GM12878 (cell line): Measurements from ENCODE around the gene PSRC1. TPM values are rescaled to one million over a fixed set of nuclear protein-coding genes. Genes with fewer than 3 reads are reported as not detected.

ENCODE experiments used
- ATAC-seq: fragments of 200-7000 bp; cut with Tn5 transposase; 3 replicates; pipeline ENCODE4 v1.9.1; 2020; ENCODE audit warnings: mild to moderate bottlenecking, moderate library complexity
- BruUV-seq: library from RNA; stranded (reverse); fragments of 400-500 nt; replicated peaks from 2 replicates; lab custom pipeline; 2021; lab: Mats Ljungman, UMichigan
- CTCF ChIA-PET: fragments of 300-600 bp; sonication (Branson Sonifier 250); formaldehyde crosslinking; extraction: SDS; loops from one replicate; lab custom pipeline; 2021; ENCODE audit warnings: inconsistent platforms; lab: Yijun Ruan, JAX
- POLR2A ChIA-PET: fragments of 350-600 bp; formaldehyde crosslinking; extraction: SDS; loops from one replicate; lab custom pipeline; 2021; ENCODE audit warnings: inconsistent platforms; lab: Charles Lee
- RAD21 ChIA-PET: fragments of 300-600 bp; sonication (Branson Sonifier 250); formaldehyde crosslinking; loops from one replicate; lab custom pipeline; 2023; ENCODE audit warnings: antibody characterized with exemption; ENCODE audit not compliant: unreplicated experiment; lab: Charles Lee
- SMC1A ChIA-PET: fragments of 300-600 bp; sonication (Branson Sonifier 250); formaldehyde crosslinking; loops from one replicate; lab custom pipeline; 2023; ENCODE audit not compliant: unreplicated experiment, uncharacterized antibody; lab: Charles Lee
- DNase-seq: peaks from one replicate; pipeline ENCODE4 v3.0.0-alpha.2; 2011; ENCODE audit warnings: low read depth, low spot score
- FAIRE-seq: peaks from 3 replicates; lab custom pipeline; 2011; peaks lifted over from hg19 to GRCh38; lab: Jason Lieb, UNC
- H2AFZ ChIP-seq: 2 replicates; pipeline ENCODE4 v1.6.0; 2011; ENCODE audit warnings: low read depth, low read length, control low read depth; ENCODE audit not compliant: control insufficient read depth
- H3K27ac ChIP-seq: 2 replicates; pipeline ENCODE4 v1.5.1; 2011; ENCODE audit warnings: control low read depth; ENCODE audit not compliant: control insufficient read depth, insufficient read depth
- H3K27me3 ChIP-seq, 2 experiments: replicated peaks in 1 of 2; 2 replicates each; pipeline versions ENCODE4 v1.6.0 to v1.6.1; 2011; ENCODE audit warnings: low read length in 1 of 2; ENCODE audit not compliant: control insufficient read depth in 2 of 2, insufficient read depth in 2 of 2
- H3K36me3 ChIP-seq, 2 experiments: 2 replicates each; pipeline ENCODE4 v1.5.1; 2011; ENCODE audit warnings: low read length in 1 of 2; ENCODE audit not compliant: control insufficient read depth in 2 of 2, insufficient read depth in 2 of 2
- H3K4me1 ChIP-seq: 2 replicates; pipeline ENCODE4 v1.6.1; 2011; ENCODE audit warnings: mild to moderate bottlenecking, low read length, moderate library complexity, mixed read lengths; ENCODE audit not compliant: control insufficient read depth, insufficient read depth
- H3K4me2 ChIP-seq: 2 replicates; pipeline ENCODE4 v1.6.0; 2011; ENCODE audit warnings: control low read depth; ENCODE audit not compliant: control insufficient read depth, insufficient read depth
- H3K4me3 ChIP-seq: fragments of 200-600 bp; sonication (generic); 2 replicates; pipeline ENCODE4 v1.5.1; 2016
- H3K79me2 ChIP-seq: 2 replicates; pipeline ENCODE4 v1.6.0; 2011; ENCODE audit warnings: low read length; ENCODE audit not compliant: control insufficient read depth, insufficient read depth
- H3K9ac ChIP-seq: 2 replicates; pipeline ENCODE4 v1.8.0; 2011; ENCODE audit warnings: low read length, control low read depth, mixed read lengths; ENCODE audit not compliant: control insufficient read depth, insufficient read depth
- H3K9me3 ChIP-seq: replicated peaks from 3 replicates; pipeline ENCODE4 v1.5.1; 2011; ENCODE audit warnings: mild to moderate bottlenecking, low read length; ENCODE audit not compliant: control insufficient read depth, insufficient read depth
- H4K20me1 ChIP-seq: 2 replicates; pipeline ENCODE4 v1.6.0; 2011; ENCODE audit not compliant: control insufficient read depth, insufficient read depth
- ASH2L ChIP-seq: fragments of 300-600, 200-600 bp; sonication (generic); IDR thresholded peaks from 2 replicates; pipeline ENCODE4 v1.6.1; 2017; ENCODE audit warnings: low read depth, mild to moderate bottlenecking, borderline replicate concordance
- BACH1 ChIP-seq: fragments of 450-650 bp; IDR thresholded peaks from 2 replicates; pipeline ENCODE4 v1.6.1; 2017; ENCODE audit warnings: mild to moderate bottlenecking, borderline replicate concordance
- BHLHE40 ChIP-seq, 2 experiments: fragments of 450-650 bp in 1 of 2; IDR thresholded peaks; 2 replicates each; pipeline ENCODE4 v1.6.1; 2011 to 2017; ENCODE audit warnings: low read depth in 2 of 2, borderline replicate concordance in 1 of 2, improper control_type of control experiment in 1 of 2, low read length in 1 of 2, mild to moderate bottlenecking in 1 of 2
- EGR1 ChIP-seq, 2 experiments: IDR thresholded peaks; 1 replicate in 1 of 2; 2 replicates in 1 of 2; pipeline ENCODE4 v1.6.1; 2011 to 2012; ENCODE audit warnings: low read depth in 2 of 2, low read length in 2 of 2, borderline replicate concordance in 1 of 2, mild to moderate bottlenecking in 1 of 2, moderate library complexity in 1 of 2
- ESRRA ChIP-seq: IDR thresholded peaks from 2 replicates; pipeline ENCODE4 v1.6.1; 2012; ENCODE audit warnings: mild to moderate bottlenecking, low read length, improper control_type of control experiment
- GABPA ChIP-seq: IDR thresholded peaks from 2 replicates; pipeline ENCODE4 v1.6.1; 2014; ENCODE audit warnings: antibody characterized with exemption, low read depth, mild to moderate bottlenecking, inconsistent platforms
- HCFC1 ChIP-seq: fragments of 150-350 bp; IDR thresholded peaks from 2 replicates; pipeline ENCODE4 v1.6.1; 2014; ENCODE audit warnings: low read length
- HDAC6 ChIP-seq: fragments of 200-600 bp; sonication (generic); IDR thresholded peaks from one replicate; pipeline ENCODE4 v1.8.0; 2017; ENCODE audit warnings: antibody characterized with exemption; ENCODE audit not compliant: unreplicated experiment
- MXI1 ChIP-seq: fragments of 150-350 bp; IDR thresholded peaks from 2 replicates; pipeline ENCODE4 v1.6.1; 2011; ENCODE audit warnings: low read depth, mild to moderate bottlenecking, inconsistent platforms, low read length, improper control_type of control experiment
- PML ChIP-seq: IDR thresholded peaks from 2 replicates; pipeline ENCODE4 v1.6.1; 2012; ENCODE audit warnings: low read length, inconsistent platforms
- POLR2A ChIP-seq: IDR thresholded peaks from 2 replicates; pipeline ENCODE4 v1.6.1; 2011; ENCODE audit warnings: low read depth, mild to moderate bottlenecking, low read length
- POLR2AphosphoS5 ChIP-seq: IDR thresholded peaks from 2 replicates; pipeline ENCODE4 v1.6.1; 2011; ENCODE audit warnings: mild to moderate bottlenecking, low read length, inconsistent platforms
- RAD51 ChIP-seq: fragments of 450-650 bp; IDR thresholded peaks from 2 replicates; pipeline ENCODE4 v1.6.1; 2016; ENCODE audit warnings: moderate library complexity, mild to moderate bottlenecking, inconsistent platforms
- SREBF2 ChIP-seq: IDR thresholded peaks from 2 replicates; pipeline ENCODE4 v1.6.1; 2012; ENCODE audit warnings: mild to moderate bottlenecking, low read length
- STAT1 ChIP-seq: fragments of 450-650 bp; conservative IDR thresholded peaks from 2 replicates; pipeline ENCODE4 v1.6.1; 2014; ENCODE audit warnings: antibody characterized with exemption, mild to moderate bottlenecking
- STAT3 ChIP-seq: IDR thresholded peaks from 2 replicates; pipeline ENCODE4 v1.6.1; 2011; ENCODE audit warnings: low read depth, low read length, improper control_type of control experiment
- SUPT20H ChIP-seq: IDR thresholded peaks from 2 replicates; pipeline ENCODE4 v1.6.1; 2011; ENCODE audit warnings: low read depth, mild to moderate bottlenecking, low read length, moderate library complexity, borderline replicate concordance; ENCODE audit not compliant: control insufficient read depth
- TAF1 ChIP-seq: IDR thresholded peaks from 2 replicates; pipeline ENCODE4 v1.6.1; 2011; ENCODE audit warnings: mild to moderate bottlenecking, low read depth, low read length, borderline replicate concordance
- TARDBP ChIP-seq: IDR thresholded peaks from 2 replicates; pipeline ENCODE4 v1.6.1; 2016; ENCODE audit warnings: borderline replicate concordance
- WRNIP1 ChIP-seq: IDR thresholded peaks from 2 replicates; pipeline ENCODE4 v1.6.1; 2011; ENCODE audit warnings: low read depth, low read length, improper control_type of control experiment, borderline replicate concordance
- YY1 ChIP-seq: IDR thresholded peaks from 2 replicates; pipeline ENCODE4 v1.6.1; 2011; ENCODE audit warnings: low read depth, mild to moderate bottlenecking, low read length
- ZNF217 ChIP-seq: fragments of 450-650 bp; IDR thresholded peaks from 2 replicates; pipeline ENCODE4 v1.6.1; 2017; ENCODE audit warnings: antibody characterized with exemption, mild to moderate bottlenecking
- WGBS: methylation state at CpG from one replicate; pipeline ENCODE4 v1.1.6; 2016; ENCODE audit warnings: low lambda C conversion rate; ENCODE audit not compliant: insufficient replicate concordance, insufficient coverage; ENCODE audit errors: missing lambda C conversion rate; 5-methylcytosine and 5-hydroxymethylcytosine counted together
- in situ Hi-C: fragments of 300-500 bp; cut with MboI; formaldehyde crosslinking; loops from 9 replicates; pipeline ENCODE4 v1.14.3; 2018; ENCODE audit warnings: mixed read lengths
- intact Hi-C: fragments of 100-400 bp; cut with micrococcal nuclease; formaldehyde crosslinking; loops from one replicate; pipeline ENCODE4 v1.14.2; 2022; ENCODE audit not compliant: unreplicated experiment
- polyA plus RNA-seq, 11 experiments: library from polyadenylated mRNA; depleted of rRNA in 4 of 11; unstranded in 6 of 11; stranded (reverse) in 5 of 11; fragments of >200 nt; fragmentation: Nextera tagmentation in 4 of 11; fragmentation: Illumina TruSeq in 1 of 11; extraction: Ambion mirVana in 4 of 11; extraction: Trizol in 1 of 11; gene quantifications; 1 replicate in 1 of 11; 2 replicates in 10 of 11; pipeline versions ENCODE4 v1.2.1 to v1.2.3, GENCODE V29; 2011 to 2016; ENCODE audit warnings: inconsistent platforms in 2 of 11, missing spikeins in 2 of 11, low read depth in 1 of 11
- total RNA-seq, 4 experiments: library from RNA; depleted of rRNA in 3 of 4; stranded (reverse); fragments of >200 nt in 3 of 4; fragmentation: Illumina TruSeq in 1 of 4; extraction: Trizol in 1 of 4; gene quantifications; 2 replicates each; pipeline versions ENCODE4 v1.2.1 to v1.2.3, GENCODE V29; 2013 to 2021
- TF ChIP-seq, protein P1 (sequence below): IDR thresholded peaks from 2 replicates; pipeline ENCODE4 v1.6.1; 2011; ENCODE audit warnings: low read depth, low read length, improper control_type of control experiment, borderline replicate concordance
- TF ChIP-seq, protein P2 (sequence below): IDR thresholded peaks from 2 replicates; pipeline ENCODE4 v1.6.1; 2011; ENCODE audit warnings: borderline replicate concordance, low read depth, mild to moderate bottlenecking, moderate library complexity, mixed read lengths, low read length; ENCODE audit not compliant: insufficient read depth; ENCODE audit errors: extremely low read length

Gene PSRC1
- total and polyA plus RNA-seq, 10 of the 15 experiments (the other 5 are each of a cell fraction or from before 2014, with no cell fraction given) = 1.2 to 11.8 (median 4.9) TPM

- H3K4me2 ChIP-seq = no peak overlapping the region
- H4K20me1 ChIP-seq = no peaks in the 10 kb centered on the region
- H3K9me3 ChIP-seq = no peaks in the 10 kb centered on the region
- BruUV-seq = no TSS peak
- no peak overlapping the region for H3K9ac ChIP-seq
- DNase-seq = no peak
- TF ChIP-seq STAT1 (no peak), POLR2A (no peak), PML (no peak), TAF1 (no peak), ZNF217 (no peak), STAT3 (no peak), SUPT20H (no peak), POLR2AphosphoS5 (no peak), YY1 (no peak), GABPA (no peak), MXI1 (no peak), TARDBP (no peak), WRNIP1 (no peak), ASH2L (no peak), BHLHE40 (IDR thresholded peaks at IDR 0.05; ENCODE audit: borderline replicate concordance in 1 of 2, low read depth in 2 of 2, low read length in 1 of 2) (peak in 1 of 2 experiments; percentile 53; a peak in 1 of 4 replicates), SREBF2 (no peak), RAD51 (no peak), HCFC1 (no peak), BACH1 (no peak), HDAC6 (no peak), ESRRA (no peak), EGR1 (IDR thresholded peaks at IDR 0.05; ENCODE audit: borderline replicate concordance in 1 of 2, low read depth in 2 of 2, low read length in 2 of 2) (peak in 1 of 2 experiments; percentile 46; a peak in 1 of 3 replicates)
- TF ChIP-seq, protein P1, sequence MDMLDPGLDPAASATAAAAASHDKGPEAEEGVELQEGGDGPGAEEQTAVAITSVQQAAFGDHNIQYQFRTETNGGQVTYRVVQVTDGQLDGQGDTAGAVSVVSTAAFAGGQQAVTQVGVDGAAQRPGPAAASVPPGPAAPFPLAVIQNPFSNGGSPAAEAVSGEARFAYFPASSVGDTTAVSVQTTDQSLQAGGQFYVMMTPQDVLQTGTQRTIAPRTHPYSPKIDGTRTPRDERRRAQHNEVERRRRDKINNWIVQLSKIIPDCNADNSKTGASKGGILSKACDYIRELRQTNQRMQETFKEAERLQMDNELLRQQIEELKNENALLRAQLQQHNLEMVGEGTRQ = no peak
- TF ChIP-seq, protein P2, sequence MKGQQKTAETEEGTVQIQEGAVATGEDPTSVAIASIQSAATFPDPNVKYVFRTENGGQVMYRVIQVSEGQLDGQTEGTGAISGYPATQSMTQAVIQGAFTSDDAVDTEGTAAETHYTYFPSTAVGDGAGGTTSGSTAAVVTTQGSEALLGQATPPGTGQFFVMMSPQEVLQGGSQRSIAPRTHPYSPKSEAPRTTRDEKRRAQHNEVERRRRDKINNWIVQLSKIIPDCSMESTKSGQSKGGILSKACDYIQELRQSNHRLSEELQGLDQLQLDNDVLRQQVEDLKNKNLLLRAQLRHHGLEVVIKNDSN = peak; percentile 23
- TF ChIP-seq, all 136 proteins: peak for 3
- Histone ChIP-seq H3K4me1 (peaks cover 5% of the 10 kb centered on the region; the same call in 1 of the 2 replicates), H3K4me3 (no peak overlapping the region), H2AFZ (peak overlapping the region; percentile 46; the same call in 1 of the 2 replicates), H3K27me3 (peaks cover 0 to 2% of the 10 kb centered on the region in 2 experiments), H3K27ac (no peak overlapping the region), H3K36me3 (no peaks in the 10 kb centered on the region), H3K79me2 (no peaks in the 10 kb centered on the region)
- CTCF ChIA-PET = no interaction called here
- ATAC-seq (peak; percentile 74), FAIRE-seq (no peak)
- SMC1A ChIA-PET = no interaction called here
- in situ Hi-C loops = no loop called here
- RAD21 ChIA-PET = no interaction called here
- intact Hi-C loops = no loop called here
- POLR2A ChIA-PET = no interaction called here
- WGBS = 41% methylated on average over 11 of the region's 11 CpGs
Measured at GRCh38 chr1:109298666-109299557, 16.0 kb upstream of the PSRC1 start.
